ENCODE measurements around the gene HDGFL1.

The HDGFL1 gene

GRCh38 chr6:22569281-22570184 lies at the start of gene HDGFL1:
Gene HDGFL1, plus strand, starts transcription at chr6:22569566. Its CDS starts 10 bp downstream, at chr6:22569576.
- no peak for DNase-seq

DNA sequence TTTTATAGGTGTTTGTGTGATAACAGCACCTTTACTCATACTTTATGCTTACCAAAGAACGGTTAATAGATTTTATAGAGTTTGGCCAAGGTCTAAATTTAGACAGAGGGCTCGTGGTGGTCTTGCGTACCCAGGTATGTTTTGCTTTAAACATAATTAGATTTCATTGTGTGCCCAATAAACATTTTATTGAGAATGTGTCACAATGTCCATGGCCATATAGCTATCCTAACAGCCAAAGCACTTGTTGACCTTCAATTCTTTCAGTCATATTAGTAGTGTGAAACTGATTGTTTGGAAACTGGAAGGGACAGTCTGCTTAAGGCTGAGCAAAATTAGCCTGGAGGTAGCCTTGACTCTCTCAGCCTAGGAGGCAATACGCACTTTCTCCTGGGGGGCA lies 48.3 kb upstream of the HDGFL1 start:
- DNase-seq = no peak

GRCh38 chr6:22526736-22527135 lies 42.6 kb upstream of the HDGFL1 start:
- no peak for DNase-seq

- no peak for DNase-seq
Measured at GRCh38 chr6:22529866-22530265, 39.5 kb upstream of the HDGFL1 start.

GRCh38 chr6:22530506-22530905 lies 38.9 kb upstream of the HDGFL1 start:
- no peak for DNase-seq

DNA sequence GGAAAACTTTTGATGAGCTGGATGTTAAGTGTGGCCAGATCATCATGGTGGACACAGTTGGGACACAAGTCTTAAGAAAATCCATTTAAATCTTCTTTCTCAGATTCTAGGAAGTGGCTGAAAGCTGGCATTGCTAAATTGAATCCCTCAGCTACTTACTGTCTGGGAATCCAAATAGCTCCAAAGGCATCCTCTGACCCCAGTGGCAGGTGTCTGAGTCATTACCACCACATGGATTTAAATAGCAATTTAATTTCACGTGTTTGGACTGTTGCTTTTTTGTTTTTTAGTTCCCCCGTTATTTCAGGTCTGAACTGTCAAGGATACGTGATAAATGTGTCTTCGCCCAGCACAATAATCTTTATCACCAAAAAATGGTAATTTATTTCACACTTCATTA lies 33.2 kb upstream of the HDGFL1 start:
- no peak for DNase-seq

GRCh38 chr6:22544476-22544875 lies 24.9 kb upstream of the HDGFL1 start:
- no peak for DNase-seq

DNA sequence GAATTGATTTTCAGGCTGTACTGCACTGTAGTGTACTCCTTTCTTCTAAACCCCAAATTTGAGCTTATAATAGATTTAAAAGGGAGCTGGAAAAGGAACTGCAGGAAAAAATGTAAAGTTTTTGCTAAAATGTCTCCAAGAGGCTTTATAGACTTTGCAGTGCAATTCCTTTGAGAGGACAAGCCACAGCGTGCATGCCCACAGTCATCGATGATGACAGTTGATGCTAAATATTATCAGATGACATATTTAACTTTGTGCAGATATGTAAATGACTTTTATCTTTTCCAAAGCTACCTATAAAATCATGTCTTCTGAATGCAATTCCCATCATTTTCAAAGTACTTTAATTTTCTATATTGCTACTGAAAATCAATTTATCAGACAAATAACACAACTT lies 24.3 kb upstream of the HDGFL1 start:
- DNase-seq = no peak

DNA sequence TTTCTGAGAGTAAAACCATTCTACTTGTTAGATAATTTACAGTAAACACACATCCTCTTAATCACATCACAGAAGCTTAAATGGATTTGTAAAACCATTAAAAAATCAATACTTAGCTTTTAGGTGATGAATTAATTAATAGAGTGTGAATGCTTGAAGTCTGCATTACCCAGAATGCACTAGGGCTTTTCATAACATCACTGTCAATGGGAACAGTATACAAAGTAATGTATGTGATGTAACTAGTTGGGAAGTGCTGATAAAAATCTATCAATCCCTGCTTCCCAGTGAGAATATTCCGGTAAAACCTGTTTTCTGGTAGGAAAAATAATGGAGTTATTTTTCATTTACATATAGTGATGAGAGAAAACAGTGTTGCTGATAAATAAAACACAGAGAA lies 23.1 kb upstream of the HDGFL1 start:
- DNase-seq = no peak

- no peak for DNase-seq
Measured at GRCh38 chr6:22550971-22551670, 18.2 kb upstream of the HDGFL1 start.

DNA sequence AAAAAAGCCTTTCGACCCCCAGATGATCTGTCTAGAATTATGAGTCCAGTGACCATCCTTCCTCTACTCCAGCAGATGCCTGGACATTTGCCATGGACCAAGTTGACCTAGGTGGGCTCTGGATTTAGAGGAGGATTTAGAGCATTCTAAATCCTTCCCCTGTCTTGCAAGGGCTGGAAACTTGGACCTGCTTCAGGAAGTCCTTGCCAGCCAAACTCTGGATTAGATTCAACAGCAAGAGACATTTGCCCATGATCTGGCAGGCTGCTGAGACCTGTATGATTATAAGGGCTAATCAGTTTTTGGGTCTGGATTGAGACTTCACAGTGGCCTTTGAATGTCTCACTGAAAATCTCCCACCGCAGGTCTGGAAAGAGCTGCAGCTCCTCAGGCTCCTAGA lies 13.1 kb upstream of the HDGFL1 start:
- DNase-seq = no peak

GRCh38 chr6:22557007-22557406 lies 12.4 kb upstream of the HDGFL1 start:
- DNase-seq = no peak

DNA sequence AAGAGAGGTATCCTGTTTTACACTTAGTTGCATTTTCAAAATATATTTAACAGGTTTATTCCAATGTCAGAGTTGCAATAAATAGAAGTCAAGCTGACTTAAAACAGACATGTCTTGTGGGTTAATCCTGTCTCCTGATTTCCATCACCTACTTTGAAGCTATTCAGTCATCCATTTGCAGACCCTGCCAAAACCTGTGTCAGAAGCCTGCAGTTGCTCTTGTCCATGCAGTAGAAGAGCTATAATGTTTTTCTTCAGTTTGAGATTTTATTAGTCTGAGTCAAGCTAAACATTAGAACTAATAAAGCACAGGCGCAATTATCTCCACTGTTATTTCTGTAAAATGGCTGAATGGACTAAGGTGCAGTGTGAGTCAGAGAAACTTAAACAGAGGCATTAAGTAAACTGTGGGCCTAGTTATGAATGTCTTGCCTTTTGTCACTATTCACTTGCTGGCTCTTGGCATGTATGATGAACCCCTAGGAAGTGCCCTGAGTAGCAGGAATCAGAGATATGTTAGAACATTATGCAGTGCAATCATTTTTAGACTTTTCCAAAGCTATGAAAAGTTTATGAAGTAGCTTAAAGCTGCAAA lies 11.0 kb upstream of the HDGFL1 start:
- DNase-seq = no peak

- DNase-seq = no peak
Measured at GRCh38 chr6:22568854-22569253, 512 bp upstream of the HDGFL1 start.

DNA sequence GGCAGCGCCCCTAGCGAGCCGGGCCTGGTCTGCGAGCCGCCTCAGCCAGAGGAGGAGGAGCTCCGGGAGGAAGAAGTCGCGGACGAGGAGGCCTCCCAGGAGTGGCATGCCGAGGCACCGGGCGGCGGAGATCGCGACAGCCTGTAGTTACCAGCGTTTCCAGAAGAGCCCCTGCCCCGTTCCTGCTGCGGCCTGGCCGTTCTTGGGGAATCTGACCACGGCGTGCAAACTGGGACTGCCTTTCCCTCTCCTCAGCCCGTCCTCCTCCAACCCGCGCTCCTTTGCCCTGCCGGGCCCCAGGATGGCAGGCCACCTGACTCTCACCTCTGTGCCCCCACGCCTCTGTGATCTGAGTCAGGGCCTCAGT lies 802 bp downstream of the HDGFL1 start:
- DNase-seq = no peak

DNA sequence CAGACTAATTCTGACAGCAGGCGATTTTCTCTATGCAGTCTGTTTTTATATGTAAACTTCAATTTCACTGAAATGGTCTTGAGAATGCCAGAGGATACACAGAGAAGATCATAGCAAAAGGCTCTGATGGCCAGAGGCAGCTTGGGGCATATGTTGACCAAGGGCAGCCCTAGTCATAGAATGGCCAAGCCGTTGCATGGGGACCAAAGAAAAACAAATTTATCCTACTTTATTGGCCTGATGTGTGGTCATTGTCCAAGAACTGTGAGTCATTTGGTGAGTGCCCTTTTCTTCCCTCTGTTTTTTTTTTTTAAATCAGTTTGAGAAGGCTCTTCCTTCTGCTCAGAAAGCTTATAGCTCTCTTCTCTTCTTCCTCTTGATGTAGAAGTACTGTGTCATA lies 5.8 kb downstream of the HDGFL1 start:
- DNase-seq = no peak

- no peak for DNase-seq
Measured at GRCh38 chr6:22579439-22579838, 10.1 kb downstream of the HDGFL1 start.

DNA sequence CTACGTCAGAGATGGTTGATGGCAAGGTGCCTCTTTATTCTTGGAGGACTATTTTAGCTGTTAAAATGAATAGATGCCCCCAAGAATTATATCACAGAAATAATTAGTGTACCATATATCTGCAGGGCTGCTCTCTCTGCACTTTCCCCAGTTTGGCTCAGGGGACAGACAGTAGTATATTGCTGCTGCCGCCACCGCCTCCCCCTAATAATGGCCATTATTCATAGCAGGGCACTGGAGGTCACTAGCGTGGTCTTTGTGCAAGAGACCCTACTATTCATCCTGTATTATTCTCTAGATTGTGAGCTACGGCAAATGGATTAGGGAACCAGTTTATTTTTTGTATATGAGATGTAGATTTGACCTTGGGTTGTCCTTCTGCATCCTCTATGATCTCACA lies 11.0 kb downstream of the HDGFL1 start:
- no peak for DNase-seq

DNA sequence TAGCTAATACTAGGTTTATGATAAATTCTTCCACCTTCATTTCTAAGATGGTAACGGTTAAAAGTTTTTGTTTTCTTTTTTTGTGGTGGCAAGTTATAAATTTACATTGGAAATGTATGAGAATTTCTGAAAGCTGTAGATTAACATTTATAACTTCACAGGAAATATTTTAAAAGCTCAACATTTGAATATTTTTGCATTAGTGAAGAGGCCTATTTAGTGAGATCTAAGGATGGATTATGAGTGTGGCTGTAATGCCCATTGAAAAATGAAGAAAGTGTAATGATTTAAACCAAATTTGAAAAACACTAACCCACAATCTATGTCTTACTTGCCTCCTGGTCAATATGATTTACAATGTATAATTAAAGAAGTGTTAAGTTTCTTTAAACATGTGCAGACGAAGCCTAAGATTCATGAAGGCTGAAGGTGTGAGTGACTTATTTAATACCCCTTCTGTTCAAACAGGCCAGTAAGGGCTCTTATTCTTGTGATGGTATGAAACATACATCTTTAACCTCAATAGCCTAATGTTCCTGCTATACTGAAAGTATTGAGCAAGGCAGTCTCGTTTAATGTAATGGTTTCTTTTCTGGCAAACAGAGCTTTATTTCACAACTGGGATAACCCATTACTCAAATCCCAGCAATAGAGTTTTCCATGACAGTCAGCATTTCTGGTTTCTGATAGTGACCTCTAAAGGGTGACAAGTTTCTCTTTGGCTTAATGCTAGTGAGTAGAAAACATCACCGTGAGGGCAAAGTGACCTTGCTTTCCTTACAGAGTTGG lies 13.2 kb downstream of the HDGFL1 start:
- no peak for DNase-seq

DNA sequence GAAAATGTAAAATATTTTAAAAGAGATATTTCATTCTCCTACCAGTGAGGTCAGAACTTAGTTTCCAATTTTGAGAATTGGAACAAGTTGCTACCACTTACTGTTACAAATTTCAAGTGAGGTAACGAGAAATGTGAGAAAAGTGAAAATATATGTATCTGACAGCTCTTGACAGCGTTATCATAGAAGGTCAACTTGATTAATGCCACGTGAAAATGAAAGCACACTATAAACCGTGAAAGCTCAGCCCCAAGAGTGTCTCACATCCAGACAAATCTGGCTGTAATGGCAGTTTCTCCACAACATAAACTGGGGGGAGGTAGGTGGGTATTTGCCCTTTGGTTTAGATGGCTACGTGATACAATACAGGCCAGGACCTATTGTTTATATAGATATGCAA lies 13.9 kb downstream of the HDGFL1 start:
- DNase-seq = no peak

- DNase-seq = no peak
Measured at GRCh38 chr6:22583927-22584326, 14.6 kb downstream of the HDGFL1 start.

GRCh38 chr6:22589118-22589517 lies 19.8 kb downstream of the HDGFL1 start:
- DNase-seq = no peak

DNA sequence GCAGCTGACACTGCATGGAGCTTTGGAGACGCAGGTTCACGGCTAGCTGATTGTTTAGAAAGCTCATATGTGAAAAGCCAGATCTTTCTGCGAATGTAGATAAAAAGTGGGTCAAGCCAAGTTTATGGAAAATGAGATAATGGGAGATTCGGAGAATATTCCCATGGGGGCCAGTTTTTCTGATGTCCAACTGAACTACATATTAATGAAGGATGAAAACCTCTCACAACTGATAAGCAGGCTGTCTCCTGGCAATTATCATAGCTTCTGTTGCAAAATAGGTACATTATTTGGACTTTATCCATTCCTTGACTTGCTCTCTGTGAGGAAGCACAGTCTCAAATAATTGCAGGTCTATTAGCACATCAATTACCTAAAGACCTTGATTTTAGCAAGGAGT lies 21.1 kb downstream of the HDGFL1 start:
- DNase-seq = no peak
